Dendritic cell treated with granulocyte-macrophage colony-stimulating factor and Interleukin-4, amounts not matched to agents 40 ng/mL and 50 ng/mL, for 4 days (primary cell): ENCODE data around the gene ADGRG7.

Source experiments
- H3K27ac Mint-ChIP-seq: one replicate; pipeline ENCODE4 v1.8.0; 2022; ENCODE audit warnings: mild to moderate bottlenecking, mixed read lengths
- H3K27me3 Mint-ChIP-seq: one replicate; pipeline ENCODE4 v1.8.0; 2022; ENCODE audit warnings: mild to moderate bottlenecking, mixed read lengths
- H3K36me3 Mint-ChIP-seq: one replicate; pipeline ENCODE4 v1.8.0; 2022; ENCODE audit warnings: low read depth, mixed read lengths
- H3K4me1 Mint-ChIP-seq: one replicate; pipeline ENCODE4 v1.8.0; 2022; ENCODE audit warnings: low read depth, mixed read lengths
- H3K4me3 Mint-ChIP-seq: one replicate; pipeline ENCODE4 v1.8.0; 2022; ENCODE audit warnings: mild to moderate bottlenecking, moderate library complexity, mixed read lengths
- H3K9me3 Mint-ChIP-seq: one replicate; pipeline ENCODE4 v1.8.0; 2022; ENCODE audit warnings: mixed read lengths
- intact Hi-C: fragments of 100-400 bp; cut with micrococcal nuclease; formaldehyde crosslinking; loops from one replicate; pipeline ENCODE4 v1.15.0; 2022

Gene ADGRG7

DNA sequence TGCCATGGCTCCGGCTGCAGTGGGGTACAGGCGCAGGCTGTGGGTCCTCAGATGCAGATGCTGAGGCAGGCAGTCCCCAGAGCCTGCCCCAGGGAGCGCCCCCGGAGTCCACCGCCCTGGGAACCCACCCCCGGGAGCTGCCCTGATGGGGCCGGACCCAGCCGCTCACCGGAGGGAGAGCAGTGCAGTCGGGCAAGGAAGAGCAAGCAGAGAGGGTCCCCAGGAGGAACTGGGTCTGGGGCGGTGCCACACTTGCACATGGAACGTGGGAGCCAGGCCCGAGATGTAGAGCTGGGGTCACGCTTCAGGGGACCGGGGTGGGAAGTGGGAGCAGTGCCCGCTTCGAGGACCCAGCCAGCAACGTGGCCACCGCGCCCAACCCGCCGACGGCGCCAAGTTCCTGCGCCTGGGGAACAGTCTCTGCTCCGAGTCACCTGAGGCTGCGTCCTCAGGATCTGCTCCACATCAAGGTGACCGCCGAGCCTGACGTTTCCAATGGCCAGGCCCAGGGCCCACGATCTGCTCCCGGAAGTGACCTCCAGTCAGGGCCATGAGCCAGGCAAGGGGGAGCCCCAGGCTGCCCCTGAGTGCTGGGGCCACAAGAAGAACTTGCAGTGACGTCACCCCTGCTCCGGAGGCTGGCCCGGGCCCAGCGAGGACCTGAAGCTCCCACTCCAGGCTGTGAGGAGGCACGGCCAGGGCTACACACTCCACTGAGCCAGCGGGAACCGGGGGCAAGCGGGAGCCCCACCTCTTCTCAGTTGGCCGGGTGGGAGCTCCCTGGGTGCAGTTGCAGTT is 72.9 kb downstream of the ADGRG7 start:
- Mint-ChIP-seq H3K4me1 (no peaks in the 10 kb centered on the region), H3K27me3 (no peaks in the 10 kb centered on the region), H3K36me3 (no peaks in the 10 kb centered on the region), H3K4me3 (no peak overlapping the region), H3K9me3 (no peaks in the 10 kb centered on the region), H3K27ac (no peak overlapping the region)
- intact Hi-C loops, result no loop called here

DNA sequence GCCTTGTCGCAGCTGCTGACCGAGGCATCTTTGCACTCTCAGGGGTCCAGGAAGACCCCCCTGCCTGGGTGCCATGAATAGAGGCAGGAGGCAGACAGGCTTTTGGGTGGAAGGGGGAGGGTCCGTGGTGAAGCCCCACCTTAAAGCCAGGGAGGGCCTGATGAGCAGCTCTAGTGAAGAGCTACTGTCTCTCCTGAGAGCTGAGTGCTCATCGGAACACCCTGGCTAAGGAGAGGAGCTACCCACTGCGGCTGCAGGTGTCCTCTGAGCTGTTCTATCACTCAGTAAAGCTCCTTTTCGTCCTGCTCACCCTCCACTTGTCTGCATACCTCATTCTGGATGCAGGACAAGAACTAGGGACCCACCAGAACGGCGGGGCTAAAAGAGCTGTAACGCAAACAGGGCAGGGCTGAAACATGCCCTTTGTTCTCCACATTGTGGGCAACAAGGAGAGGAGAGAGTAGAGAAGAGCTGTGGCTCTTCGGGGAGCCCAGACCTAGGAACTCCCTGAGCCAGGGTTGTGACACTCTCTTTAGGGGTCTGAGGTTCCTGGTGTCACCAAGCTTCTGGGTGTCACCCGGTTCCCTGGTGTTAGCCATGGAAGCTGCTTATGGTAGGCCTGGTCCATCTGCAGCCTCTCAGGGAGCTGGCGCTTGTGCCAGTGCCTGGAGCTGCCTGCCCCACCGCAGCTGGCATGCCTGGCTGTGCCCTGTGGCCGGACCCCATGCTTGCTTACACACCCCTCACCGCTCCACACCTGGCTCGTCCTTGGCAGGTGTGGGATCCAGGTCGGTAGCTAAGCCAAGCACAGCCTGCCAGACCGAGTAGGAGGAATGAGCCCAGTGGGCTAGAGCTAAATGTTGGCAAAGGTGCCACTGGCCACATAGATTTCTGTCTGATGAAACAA is 73.7 kb downstream of the ADGRG7 start:
- Mint-ChIP-seq H3K36me3 (no peaks in the 10 kb centered on the region), H3K27me3 (no peaks in the 10 kb centered on the region), H3K4me3 (no peak overlapping the region), H3K9me3 (no peaks in the 10 kb centered on the region), H3K4me1 (no peaks in the 10 kb centered on the region), H3K27ac (no peak overlapping the region)
- intact Hi-C loops, result no loop called here

DNA sequence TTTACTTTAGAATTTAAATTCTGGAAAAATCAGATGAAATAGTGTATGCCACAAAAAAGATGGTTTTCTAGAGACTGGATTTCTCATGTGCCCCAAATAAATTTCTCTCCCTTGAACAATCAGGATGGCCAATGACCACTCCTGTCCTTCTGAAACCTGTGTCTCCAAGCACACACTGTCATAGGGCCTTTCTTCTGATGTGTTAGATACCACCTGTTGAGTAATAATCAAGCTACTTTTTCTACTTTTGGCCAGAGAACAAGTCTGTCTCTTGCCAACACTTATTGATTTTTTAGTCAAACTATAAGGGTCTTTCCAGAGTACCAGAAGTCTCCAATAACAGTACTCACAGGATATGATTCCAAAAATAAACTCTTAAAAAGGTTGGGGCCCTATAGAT is 83.8 kb downstream of the ADGRG7 start:
- intact Hi-C loops, result no loop called here
- Mint-ChIP-seq H3K4me3 (no peak overlapping the region), H3K9me3 (no peaks in the 10 kb centered on the region), H3K4me1 (no peaks in the 10 kb centered on the region), H3K27ac (no peak overlapping the region), H3K27me3 (peaks cover 4% of the 10 kb centered on the region), H3K36me3 (no peaks in the 10 kb centered on the region)

DNA sequence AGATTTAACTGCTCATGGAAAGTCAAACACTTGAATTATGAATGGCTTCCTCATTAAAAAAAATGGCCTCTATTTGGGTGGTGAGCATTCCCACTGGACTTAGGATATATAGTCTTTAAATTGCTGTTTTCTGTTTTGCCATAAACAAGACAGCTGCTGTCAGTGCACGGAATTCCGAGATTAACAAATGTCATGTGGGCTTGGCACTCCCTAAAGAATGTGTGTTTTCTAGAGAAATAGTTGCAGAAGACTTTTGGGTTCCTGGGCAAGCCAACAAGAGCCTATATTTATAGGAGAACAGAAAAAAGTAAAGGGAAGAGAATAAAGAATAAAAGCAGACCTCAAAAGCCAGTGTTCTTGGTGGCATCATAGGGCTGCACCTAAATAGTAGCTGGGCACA is 86.3 kb downstream of the ADGRG7 start:
- Mint-ChIP-seq H3K36me3 (no peaks in the 10 kb centered on the region), H3K4me1 (no peaks in the 10 kb centered on the region), H3K4me3 (no peak overlapping the region), H3K27ac (no peak overlapping the region), H3K9me3 (no peaks in the 10 kb centered on the region), H3K27me3 (peaks cover 12% of the 10 kb centered on the region)
- intact Hi-C loops, result no loop called here

DNA sequence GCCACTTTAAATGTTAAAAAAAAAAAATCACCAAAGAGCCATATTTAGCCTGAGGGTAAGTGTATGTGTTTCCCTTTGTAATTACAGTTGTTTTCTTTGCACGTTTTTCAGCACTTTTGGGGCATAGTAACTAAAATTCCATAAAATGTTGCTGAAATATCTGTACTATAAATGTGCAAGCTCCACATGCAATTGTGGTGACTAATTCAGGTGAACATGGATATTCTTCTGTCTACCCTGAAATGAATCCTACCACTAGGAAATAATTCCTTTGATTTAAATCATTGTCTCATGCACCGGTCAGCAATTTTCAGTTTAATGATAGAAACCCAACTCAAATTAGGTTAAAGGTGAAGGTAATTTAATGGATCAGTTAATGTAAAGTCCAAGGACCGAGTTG is 86.8 kb downstream of the ADGRG7 start:
- Mint-ChIP-seq H3K4me3 (no peak overlapping the region), H3K27me3 (peaks cover 12% of the 10 kb centered on the region), H3K9me3 (no peaks in the 10 kb centered on the region), H3K36me3 (no peaks in the 10 kb centered on the region), H3K4me1 (no peaks in the 10 kb centered on the region), H3K27ac (no peak overlapping the region)
- intact Hi-C loops, result no loop called here

DNA sequence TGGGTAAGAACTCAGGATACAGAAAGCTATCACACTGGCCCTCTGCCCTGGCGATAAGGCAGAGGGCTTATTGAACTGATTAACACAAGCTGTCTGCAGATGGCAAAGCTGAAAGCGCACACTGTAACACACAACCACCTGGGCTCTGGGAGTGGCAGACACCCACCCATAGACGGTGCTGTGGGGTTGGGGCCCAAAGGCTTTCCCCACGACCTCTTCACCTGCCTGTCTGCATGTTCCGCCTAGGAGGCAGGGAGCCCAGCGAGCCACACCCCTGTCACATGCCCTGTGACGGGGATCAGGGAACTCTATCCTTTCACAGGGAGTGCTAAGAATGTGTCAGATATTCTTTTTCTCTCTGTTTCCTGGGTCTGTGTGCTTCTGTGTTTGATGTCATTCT is 87.8 kb downstream of the ADGRG7 start:
- Mint-ChIP-seq H3K4me1 (no peaks in the 10 kb centered on the region), H3K4me3 (no peak overlapping the region), H3K9me3 (no peaks in the 10 kb centered on the region), H3K36me3 (no peaks in the 10 kb centered on the region), H3K27ac (no peak overlapping the region), H3K27me3 (peaks cover 12% of the 10 kb centered on the region)
- intact Hi-C loops, result no loop called here

DNA sequence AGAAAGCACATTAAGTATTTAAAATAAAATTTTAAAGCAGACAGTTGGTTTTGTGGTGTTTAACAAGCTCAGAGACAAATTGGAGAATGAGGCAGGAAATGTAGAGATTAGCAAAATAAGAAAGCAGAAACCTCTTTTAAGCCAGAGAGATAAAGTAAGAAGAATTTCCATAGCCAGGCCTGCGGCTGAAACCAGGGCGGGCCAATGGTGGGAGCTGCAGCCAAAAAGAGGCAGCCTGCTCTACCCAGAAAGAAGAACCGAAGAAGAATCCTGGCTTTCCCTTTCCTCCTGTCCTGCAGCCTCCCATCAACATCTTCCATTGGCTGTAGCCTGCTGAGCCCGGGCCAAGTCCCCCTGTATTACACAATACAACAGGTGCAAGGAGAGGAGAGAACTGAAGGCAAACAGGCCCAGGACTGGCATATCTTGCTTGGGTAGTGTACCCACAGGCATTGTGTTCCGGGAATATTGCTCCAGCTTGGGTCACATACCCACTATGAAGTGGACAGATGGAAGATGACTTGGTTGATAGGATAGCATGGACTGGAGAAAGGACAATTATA is 88.4 kb downstream of the ADGRG7 start:
- Mint-ChIP-seq H3K9me3 (no peaks in the 10 kb centered on the region), H3K36me3 (no peaks in the 10 kb centered on the region), H3K27me3 (peaks cover 12% of the 10 kb centered on the region), H3K4me3 (no peak overlapping the region), H3K27ac (no peak overlapping the region), H3K4me1 (no peaks in the 10 kb centered on the region)
- intact Hi-C loops, result no loop called here

DNA sequence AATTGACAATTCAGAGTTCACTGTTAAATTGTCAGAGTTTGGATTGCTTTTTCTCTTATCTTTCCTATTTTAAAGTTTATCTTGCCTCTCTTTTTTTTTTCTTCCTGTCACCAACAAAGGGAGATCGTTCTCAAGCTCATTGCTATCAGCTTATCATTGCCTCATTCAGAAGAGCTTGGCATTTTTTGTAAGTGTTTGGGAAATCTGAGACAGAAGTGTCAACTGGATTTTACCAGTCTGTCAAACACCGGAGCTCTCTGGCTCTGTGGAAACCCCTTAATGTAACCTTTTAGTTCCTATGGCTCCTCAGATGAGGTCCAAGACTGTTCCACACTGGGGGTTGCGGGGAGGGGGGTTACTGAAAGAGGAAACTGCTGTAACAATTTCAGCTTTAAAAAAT is 89.3 kb downstream of the ADGRG7 start:
- Mint-ChIP-seq H3K36me3 (no peaks in the 10 kb centered on the region), H3K27ac (no peak overlapping the region), H3K27me3 (peaks cover 12% of the 10 kb centered on the region), H3K4me3 (no peak overlapping the region), H3K4me1 (no peaks in the 10 kb centered on the region), H3K9me3 (no peaks in the 10 kb centered on the region)
- intact Hi-C loops, result no loop called here

DNA sequence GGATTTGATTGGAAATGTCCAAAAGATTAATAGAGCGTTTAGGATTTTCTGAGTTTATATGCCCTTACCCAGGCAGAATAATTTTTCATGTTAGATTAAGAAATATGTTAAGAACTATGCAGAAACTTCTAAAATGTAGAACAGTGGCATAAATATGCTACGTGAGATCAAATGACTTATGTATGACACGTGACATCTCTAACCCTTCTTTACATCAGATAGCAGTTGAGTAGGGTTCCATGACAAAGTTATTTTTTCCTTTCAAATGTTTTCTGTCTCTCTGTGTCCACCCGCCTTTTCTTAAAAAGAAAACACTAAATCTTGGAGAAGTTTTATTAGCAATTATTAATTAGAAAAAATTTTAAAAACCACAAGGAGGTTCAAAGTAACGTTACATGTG is 91.3 kb downstream of the ADGRG7 start:
- Mint-ChIP-seq H3K4me3 (no peak overlapping the region), H3K4me1 (no peaks in the 10 kb centered on the region), H3K27ac (no peak overlapping the region), H3K36me3 (no peaks in the 10 kb centered on the region), H3K9me3 (no peaks in the 10 kb centered on the region), H3K27me3 (peaks cover 16% of the 10 kb centered on the region)
- intact Hi-C loops, result no loop called here

DNA sequence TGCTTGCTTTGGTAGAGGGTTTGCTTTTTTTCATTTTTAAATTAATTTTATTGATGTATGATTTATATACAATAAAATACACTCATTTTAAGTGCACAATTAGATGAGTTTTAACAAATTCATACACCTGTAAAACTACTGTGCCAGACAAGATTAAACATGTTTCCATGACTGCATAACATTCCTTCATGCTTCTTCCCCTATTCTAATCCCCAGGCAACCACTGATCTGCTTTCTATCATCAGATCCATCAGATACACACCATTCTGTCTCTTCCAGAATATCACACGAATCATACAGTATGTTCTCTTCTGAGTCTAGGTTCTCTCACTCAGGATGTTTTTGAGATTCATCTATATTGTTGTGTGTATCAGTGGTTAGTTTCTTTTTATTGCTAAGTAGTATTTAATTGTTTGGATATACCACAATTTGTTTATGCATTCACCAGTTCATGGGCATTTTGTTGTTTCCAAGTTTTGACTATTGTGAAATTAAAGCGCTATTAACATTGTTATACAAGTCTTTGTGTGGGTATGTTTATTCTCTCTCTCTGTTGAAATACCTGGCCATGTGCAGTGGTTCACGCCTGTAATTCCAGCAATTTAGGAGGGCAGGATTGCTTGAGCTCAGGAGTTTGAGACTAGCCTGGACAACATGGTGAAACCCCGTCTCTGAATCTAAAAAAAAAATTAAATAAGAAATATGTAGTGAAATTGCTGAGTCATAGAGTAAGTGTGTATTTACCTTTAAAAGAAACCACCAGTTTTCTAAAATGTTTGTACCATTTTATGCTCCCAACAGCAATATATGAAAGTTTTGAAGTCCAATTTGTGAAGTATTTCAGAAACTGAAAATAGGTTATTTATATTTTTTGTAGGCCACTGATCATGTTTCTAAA is 92.9 kb downstream of the ADGRG7 start:
- H3K4me3 Mint-ChIP-seq, result no peak overlapping the region
- no peaks in the 10 kb centered on the region for H3K4me1 Mint-ChIP-seq
- no peak overlapping the region for H3K27ac Mint-ChIP-seq
- H3K27me3 Mint-ChIP-seq, result peaks cover 22% of the 10 kb centered on the region
- H3K9me3 Mint-ChIP-seq, result no peaks in the 10 kb centered on the region
- intact Hi-C loops, result no loop called here
- no peaks in the 10 kb centered on the region for H3K36me3 Mint-ChIP-seq

DNA sequence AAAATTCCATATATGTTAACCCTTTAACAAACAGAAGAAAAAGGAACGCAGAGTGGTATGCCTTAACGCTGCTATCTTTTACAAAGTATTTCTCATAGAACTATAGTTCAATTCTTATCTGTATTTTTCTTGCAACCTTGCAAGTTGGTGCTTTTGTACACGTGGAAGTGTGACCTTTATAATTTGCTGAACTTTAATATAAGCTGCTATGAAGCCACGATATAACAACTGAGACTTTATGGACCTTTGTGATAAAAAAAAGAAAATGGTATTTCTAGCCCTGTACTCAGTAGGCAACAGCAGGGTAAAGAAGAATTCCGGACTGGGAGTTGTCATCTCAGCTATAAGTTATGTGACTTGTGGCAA is 93.6 kb downstream of the ADGRG7 start:
- Mint-ChIP-seq H3K36me3 (no peaks in the 10 kb centered on the region), H3K4me1 (no peaks in the 10 kb centered on the region), H3K4me3 (no peak overlapping the region), H3K27me3 (peaks cover 19% of the 10 kb centered on the region), H3K27ac (no peak overlapping the region), H3K9me3 (peaks cover under 1% of the 10 kb centered on the region)
- intact Hi-C loops, result no loop called here

DNA sequence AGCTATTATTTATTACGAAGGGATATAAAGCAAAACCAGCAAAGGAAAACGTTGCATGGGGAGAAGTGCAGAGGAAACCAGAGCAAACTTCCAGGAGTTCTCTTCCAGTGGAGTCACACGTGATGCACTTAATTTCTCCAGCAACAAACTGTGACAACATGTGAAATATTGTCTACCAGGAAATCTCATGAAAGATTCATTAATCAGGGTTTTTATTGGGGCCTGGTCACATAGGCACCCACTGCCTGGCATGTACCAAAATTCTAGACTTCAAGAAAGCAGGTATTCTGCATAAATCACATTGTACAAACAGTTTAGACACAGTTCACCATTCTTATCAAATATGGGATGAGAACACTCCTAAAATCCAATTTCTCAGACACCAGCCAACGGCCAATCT is 94.5 kb downstream of the ADGRG7 start:
- no peak overlapping the region for H3K27ac Mint-ChIP-seq
- H3K4me3 Mint-ChIP-seq, result no peak overlapping the region
- intact Hi-C loops, result no loop called here
- H3K36me3 Mint-ChIP-seq, result peaks cover 8% of the 10 kb centered on the region
- peaks cover 16% of the 10 kb centered on the region for H3K27me3 Mint-ChIP-seq
- H3K4me1 Mint-ChIP-seq, result peaks cover 7% of the 10 kb centered on the region
- peaks cover 10% of the 10 kb centered on the region for H3K9me3 Mint-ChIP-seq

DNA sequence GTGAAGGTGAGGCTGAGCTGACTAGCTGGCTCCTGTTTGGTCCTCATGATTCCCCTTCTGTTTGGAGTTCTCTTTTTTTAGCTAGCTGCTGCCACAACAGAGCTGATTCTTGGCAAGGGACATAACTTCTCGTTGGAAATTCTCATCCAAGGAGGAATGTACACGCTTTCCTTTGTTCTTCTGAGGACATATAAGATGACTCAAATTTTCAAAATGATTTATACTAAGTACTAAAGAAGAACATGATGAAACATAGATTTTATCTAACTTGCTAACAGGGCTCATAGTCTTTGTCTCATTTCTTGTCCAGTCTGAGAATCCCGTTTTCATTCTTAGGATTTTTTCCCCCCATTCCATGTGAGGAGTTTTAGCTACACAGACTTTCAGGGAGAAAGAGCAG is 97.0 kb downstream of the ADGRG7 start:
- Mint-ChIP-seq H3K27ac (no peak overlapping the region), H3K9me3 (peaks cover 12% of the 10 kb centered on the region), H3K27me3 (peaks cover 10% of the 10 kb centered on the region), H3K4me3 (no peak overlapping the region), H3K36me3 (peaks cover 33% of the 10 kb centered on the region), H3K4me1 (peaks cover 19% of the 10 kb centered on the region)
- intact Hi-C loops, result loop anchor here (5.0 kb wide), 2 partner anchors 214 to 866 kb away; partner anchors contain the start of genes PCNP and TMEM45A
